ENCODE results near the gene TGM6.

The TGM6 gene

GRCh38 chr20:2451939-2452732 is 71.4 kb downstream of the TGM6 start:
- in situ Hi-C loops (cut with MboI; ENCODE audit: low sequenced_read_pairs), result no loop called here

GRCh38 chr20:2453792-2454191 is 73.1 kb downstream of the TGM6 start:
- in situ Hi-C loops (cut with MboI; ENCODE audit: low sequenced_read_pairs), result no loop called here

- in situ Hi-C loops (cut with MboI; ENCODE audit: low sequenced_read_pairs), result no loop called here
These were observed 75.2 kb downstream of the TGM6 start for GRCh38 chr20:2455771-2456497.

GRCh38 chr20:2458919-2459499 is 78.3 kb downstream of the TGM6 start:
- in situ Hi-C loops (cut with MboI; ENCODE audit: low sequenced_read_pairs), result no loop called here

- in situ Hi-C loops (cut with MboI; ENCODE audit: low sequenced_read_pairs), result no loop called here
These were observed 79.5 kb downstream of the TGM6 start for GRCh38 chr20:2459981-2460751.

DNA sequence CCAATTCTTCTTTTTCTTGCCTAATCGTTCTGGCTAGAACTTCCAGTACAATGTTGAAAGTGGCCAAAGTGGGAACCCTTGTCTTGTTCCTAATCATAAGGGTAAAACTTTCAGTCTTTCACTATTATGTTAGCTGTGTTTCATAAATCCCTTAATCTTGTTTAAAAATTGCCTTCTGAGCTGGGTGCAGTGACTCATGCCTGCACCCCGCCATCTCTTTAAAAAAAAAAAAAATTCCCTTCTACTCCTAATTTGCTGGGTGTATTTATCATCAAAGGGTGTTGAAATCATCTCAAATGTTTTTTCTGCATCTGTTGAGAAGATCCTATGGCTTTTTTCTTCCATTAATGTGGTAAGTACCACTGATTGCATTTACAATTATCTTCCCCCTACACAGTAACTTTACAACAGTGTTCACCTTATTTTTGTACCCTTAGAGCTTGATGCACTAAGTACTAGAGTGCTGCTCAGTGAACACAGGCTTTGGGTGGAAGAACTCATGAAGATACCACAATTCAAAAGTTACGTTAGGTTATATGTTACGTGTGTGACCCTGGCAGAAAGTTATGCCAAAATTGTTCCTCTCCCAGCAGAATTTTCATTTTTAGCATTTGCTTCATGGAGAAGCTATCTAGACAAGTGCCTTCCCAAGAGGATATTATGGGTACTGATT is 80.2 kb downstream of the TGM6 start:
- in situ Hi-C loops (cut with MboI; ENCODE audit: low sequenced_read_pairs), result no loop called here

- in situ Hi-C loops (cut with MboI; ENCODE audit: low sequenced_read_pairs), result no loop called here
These were observed 81.8 kb downstream of the TGM6 start for GRCh38 chr20:2462484-2462883.

DNA sequence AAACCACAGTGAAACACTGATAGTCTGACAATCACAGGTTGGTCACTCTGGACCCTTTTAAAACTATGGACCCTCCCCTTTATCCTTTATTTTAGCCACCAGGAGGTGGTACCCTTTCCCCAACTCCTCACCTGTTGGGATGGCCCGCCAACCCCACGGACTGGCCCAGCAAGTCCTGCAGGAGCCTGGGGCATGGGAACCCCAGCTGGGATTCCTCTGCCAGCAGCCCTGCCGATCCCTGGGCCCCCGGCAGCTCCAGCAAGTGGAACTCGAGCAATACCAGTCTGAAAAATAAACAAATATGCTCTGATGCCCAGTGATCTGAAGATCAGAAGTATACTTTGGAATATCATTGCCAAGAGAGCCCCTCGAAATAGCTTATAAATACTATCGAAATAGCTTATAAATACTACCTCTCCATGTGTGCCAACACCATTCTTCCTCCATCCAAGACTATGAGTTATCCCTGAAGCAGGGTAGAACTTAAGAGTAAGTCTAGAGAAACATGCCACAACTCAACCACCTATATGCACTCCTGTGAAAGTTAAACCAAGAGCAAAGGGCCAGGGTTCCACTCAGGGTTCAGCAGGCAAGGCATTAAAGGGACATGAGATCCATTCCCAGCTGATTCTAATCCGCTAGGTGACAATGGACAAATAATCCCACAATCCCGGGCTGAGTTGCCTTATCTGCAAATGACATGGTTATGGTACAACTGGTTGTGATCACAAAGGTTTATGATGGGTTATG is 83.1 kb downstream of the TGM6 start:
- in situ Hi-C loops (cut with MboI; ENCODE audit: low sequenced_read_pairs), result no loop called here

DNA sequence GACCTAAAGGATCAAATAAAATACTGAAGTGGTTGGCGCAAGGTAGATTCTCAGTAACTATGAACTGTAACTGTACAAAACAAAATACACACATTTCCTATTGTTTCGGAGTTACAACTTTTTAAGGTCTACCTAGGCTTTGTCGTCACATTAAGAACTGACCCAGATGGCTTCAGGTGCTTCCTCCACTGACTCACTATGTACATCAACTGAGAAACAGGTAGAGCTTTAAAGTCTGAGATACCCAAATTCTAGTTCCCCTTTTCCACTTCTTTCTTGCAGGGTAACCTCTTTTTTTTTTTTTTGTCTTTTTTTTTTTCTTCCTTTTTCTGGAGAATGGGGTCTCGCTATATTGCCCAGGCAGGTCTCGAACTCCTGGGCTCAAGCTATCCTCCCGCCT is 84.4 kb downstream of the TGM6 start:
- in situ Hi-C loops (cut with MboI; ENCODE audit: low sequenced_read_pairs), result no loop called here

GRCh38 chr20:2467412-2467811 is 86.7 kb downstream of the TGM6 start:
- in situ Hi-C loops (cut with MboI; ENCODE audit: low sequenced_read_pairs), result no loop called here

DNA sequence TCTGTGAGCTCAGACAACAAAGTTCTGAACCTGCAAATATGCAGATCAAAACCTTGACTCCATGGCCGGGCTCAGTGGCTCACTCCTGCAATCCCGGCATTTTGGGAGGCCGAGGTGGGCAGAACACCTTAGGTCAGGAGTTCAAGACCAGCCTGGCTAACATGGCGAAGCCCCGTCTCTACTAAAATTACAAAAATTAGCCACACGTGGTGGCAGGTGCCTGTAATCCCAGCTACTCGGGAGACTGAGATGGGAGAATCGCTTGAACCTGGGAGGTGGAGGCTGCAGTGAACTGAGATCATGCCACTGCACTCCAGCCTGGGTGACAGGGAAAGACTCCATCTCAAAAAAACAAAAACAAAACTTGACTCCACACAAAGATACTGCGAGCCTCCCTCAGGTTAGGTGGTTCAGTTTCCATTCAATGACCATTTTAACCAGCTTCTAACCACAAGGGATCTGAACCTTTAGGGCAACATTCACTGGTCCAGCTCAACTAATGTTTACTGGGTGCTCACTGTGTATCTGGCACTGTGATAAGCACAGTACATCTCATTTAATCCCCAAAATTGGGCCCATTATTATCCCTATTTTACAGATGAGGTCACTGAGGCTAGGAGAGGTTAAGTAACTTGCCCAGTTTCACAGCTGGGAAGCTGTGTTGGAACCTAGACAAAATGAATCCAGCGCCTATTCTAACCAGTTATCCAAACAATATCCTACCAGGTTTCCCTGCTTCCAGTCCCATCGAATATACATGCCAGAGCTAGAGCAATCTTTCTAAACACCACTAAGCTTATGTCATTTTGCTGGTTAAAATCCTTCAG is 88.1 kb downstream of the TGM6 start:
- in situ Hi-C loops (cut with MboI; ENCODE audit: low sequenced_read_pairs), result no loop called here

DNA sequence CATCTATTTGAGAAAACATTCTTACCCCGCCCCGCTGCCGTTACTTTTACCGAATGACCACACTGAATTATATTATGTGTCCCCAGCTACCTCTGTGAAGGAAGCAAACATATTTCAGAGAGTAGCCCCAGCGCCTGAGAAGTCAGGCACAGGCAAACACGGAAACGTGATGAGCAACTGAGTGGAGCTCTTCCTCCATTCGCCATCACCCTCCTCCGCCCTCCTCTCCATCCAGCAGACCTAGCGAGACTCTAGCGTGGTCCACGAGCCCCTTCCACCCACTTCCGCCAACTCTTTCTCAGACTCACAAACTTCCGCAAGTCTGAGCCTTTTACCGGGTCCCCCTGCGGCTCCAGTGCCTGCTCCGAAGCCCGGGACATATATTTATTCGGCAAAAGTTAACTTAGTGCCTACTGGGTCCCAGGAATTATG is 89.3 kb downstream of the TGM6 start:
- in situ Hi-C loops (cut with MboI; ENCODE audit: low sequenced_read_pairs), result no loop called here

DNA sequence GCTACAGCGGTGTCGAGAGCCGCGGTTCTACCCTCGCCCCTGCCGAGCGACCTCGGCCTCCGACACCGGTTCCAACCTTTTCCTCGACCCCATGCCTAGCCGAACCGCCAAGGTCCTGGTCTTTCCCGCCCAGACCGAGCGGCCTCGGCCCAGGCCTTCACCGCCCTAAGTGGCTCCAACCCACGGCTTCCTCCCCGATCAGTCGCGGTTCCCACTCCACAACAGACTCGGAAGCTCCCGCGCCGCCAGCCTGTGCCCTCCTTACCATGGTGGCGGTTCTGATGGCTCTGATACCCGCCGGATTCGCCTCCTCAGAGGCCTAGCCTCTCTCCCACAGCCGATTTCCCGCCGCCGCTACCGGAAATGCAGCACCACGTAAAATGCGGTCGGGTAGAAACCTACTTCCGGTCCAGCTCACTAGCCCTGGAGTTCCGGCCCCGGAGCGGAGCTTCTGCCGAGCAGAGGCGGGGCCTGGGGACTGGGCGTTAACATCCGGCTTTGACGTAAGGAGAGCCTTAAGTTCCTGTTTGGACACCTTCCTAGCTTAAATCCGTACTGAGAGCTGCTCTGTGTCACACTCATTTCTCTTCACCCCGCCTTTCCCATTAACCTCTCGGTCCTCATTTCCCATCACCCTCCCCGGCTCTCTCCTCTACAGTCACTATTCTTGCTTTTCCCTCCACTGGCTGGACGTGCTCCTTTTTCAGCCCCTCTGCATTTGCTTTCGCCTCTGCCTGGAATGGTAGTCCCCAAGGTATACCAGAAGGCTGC is 89.9 kb downstream of the TGM6 start, which contains the start of gene SNRPB:
Gene SNRPB (minus strand): TSS at position 367 of the 771 bp plus-strand sequence. CDS start 99 bp downstream, at position 268.
- in situ Hi-C loops (cut with MboI; ENCODE audit: low sequenced_read_pairs), result no loop called here

DNA sequence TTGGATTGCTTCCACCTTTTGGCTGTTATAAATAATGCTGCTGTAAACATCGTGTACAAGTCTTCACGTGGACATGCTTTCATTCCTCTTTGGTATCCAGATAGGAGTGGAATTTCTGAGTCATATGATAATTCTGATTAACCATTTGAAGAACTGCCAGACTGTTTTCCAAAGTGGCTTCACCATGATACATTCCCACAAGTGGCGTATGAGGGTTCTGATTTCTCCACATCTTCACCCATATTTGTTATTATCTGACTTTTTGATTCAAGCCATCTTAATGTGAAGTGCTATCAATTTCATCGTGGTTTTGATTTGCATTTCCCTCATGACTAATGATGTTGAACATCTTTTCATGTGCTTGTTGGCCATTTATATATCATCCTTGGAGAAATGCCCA is 92.8 kb downstream of the TGM6 start:
- in situ Hi-C loops (cut with MboI; ENCODE audit: low sequenced_read_pairs), result no loop called here

DNA sequence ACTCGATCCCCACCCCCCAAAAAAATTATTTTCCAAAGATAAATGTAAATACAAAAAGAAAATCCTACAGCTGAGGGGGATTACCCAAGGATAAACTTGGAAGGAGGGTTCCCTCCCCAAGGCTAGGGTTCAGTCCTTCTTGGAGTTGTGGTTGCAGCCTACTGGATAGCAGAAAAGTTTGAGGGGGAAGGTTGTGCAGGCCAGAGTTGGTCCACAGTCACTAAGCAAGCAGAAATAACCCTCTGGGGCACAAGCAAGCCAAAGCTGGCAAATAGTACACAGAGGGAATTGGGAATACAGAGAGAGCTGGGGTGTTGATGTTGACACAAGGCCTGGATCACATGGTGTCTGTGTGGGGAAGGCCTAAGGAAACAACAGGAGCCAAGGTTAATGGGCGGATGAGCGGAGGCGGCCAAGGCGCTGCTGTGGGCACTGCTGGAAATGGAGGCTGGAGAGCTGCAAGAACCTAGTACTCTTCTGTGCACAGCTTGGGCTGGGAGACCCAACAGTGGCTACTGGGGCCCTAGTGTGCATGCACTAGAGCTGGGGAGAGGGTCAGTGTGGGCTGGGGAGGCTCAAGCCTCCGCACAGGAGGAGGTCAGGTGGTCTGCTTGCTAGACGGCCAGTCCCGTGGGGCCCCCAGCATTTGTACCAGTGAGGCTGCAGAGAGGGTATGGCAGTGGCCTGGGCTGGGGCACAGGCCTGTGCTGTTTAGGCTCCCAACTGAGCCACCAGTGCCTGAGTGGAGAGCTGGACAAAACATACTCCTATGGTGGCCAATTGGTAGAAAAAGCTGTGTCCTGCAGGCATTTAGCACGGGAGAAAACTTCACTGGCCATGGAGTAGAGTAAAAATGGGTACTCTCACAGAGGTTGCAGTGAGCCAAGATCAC is 95.4 kb downstream of the TGM6 start:
- in situ Hi-C loops (cut with MboI; ENCODE audit: low sequenced_read_pairs), result no loop called here

- in situ Hi-C loops (cut with MboI; ENCODE audit: low sequenced_read_pairs), result no loop called here
These were observed 96.3 kb downstream of the TGM6 start for GRCh38 chr20:2476742-2477615.

All from hTERT RPE-1 (cell line).